ENCODE measurements around the gene NTRK1.

Gene NTRK1

GRCh38 chr1:156858959-156859522 lies 1.6 kb upstream of the NTRK1 start, which contains the start of gene INSRR:
INSRR (minus strand) TSS chr1:156859117; CDS start chr1:156858621, 496 bp downstream.
- DNase-seq, result peak; percentile 44

DNA sequence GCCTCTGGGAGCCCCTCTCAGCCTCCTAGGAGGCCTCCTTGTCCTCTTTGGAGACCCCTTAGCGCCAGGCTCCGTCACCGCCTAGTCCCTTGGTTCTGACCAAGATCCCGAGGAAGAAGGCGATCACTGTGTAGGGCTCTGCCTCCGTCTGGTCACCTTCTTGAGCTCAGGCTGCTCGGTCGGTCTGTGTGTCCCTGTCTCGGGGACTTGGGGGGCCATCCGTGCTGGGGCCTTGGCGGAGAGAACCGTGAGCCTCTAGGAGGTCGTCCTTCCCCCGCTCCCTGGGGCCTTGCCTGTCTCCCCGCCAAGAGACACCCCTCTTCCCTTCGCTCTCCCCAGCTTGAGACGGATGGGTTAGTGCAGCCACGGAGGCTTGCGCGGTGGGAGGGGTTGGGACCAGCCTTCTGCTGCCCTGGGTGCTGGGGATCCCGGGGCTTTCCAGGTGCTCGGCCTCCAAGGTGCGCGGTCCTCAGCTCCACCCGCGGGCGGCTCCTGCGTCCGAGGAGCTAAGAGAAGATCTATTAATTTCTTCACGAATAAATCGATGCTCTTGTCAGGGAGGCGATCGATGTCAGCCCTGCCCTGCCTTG lies 1.0 kb upstream of the NTRK1 start:
- DNase-seq, result no peak

GRCh38 chr1:156860113-156860627 lies 495 bp upstream of the NTRK1 start:
- peak; percentile 72 for DNase-seq

GRCh38 chr1:156862584-156862983 lies 1.9 kb downstream of the NTRK1 start:
- DNase-seq, result no peak

GRCh38 chr1:156862997-156863599 lies 2.4 kb downstream of the NTRK1 start:
- DNase-seq, result no peak

GRCh38 chr1:156863631-156864030 lies 3.0 kb downstream of the NTRK1 start:
- DNase-seq, result no peak

DNA sequence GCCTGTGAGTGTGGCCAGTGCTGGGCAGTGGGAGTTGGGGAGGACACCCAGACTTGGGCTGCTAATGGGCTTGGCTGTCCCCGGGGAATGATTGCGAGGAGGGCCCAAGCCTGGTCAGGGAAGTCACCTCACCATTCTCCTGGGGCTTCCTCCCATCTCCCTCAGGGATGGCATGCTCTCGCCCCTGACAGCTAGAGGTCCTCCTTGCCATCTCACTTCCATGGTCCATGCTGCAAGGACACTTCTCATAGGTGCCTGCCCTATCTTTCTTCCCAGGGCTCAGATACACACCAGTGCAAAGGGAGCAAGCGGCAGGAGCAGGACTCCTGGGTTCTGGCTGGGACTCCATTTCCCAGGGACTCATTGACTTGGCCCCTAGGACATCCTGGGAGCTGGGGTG lies 4.1 kb downstream of the NTRK1 start:
- no peak for DNase-seq

- DNase-seq, result no peak
These were observed 4.6 kb downstream of the NTRK1 start for GRCh38 chr1:156865258-156865657.

GRCh38 chr1:156865865-156866248 lies 5.2 kb downstream of the NTRK1 start:
- no peak for DNase-seq

GRCh38 chr1:156866249-156866909 lies 5.7 kb downstream of the NTRK1 start:
- no peak for DNase-seq

DNA sequence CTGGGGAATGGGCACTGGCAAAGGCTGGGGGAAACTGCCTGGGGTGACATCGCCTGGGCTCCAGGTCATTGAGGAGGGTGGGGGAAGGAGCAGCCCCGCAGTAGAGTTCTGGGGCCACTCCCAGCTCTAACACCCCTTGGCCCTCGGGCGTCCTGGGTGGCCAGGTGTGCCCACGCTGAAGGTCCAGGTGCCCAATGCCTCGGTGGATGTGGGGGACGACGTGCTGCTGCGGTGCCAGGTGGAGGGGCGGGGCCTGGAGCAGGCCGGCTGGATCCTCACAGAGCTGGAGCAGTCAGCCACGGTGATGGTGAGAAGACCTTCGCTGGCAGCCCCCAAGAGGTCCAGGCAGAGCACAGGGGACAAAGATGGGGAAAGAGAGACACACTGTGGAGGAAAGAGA lies 7.7 kb downstream of the NTRK1 start:
- no peak for DNase-seq

DNA sequence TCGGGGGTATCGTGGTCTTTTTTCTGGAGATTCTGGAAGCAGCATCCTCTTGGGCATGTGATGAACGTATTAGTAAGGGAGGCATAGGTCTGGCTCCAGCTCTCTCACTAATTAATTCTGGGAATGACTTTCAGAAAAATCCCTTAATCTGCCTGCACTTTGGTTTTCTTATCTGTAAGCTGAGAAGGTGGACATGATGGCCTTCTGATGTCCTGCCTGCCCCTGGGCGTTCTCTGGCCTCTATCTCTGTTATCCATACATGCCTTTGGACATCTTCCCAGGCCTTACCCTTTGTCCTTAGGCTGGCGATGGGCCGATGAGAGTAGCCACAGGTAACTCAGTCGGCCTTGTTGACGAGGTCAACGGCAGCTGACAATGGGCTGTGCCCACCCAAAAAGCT lies 8.8 kb downstream of the NTRK1 start:
- no peak for DNase-seq

GRCh38 chr1:156873659-156874058 lies 13.0 kb downstream of the NTRK1 start:
- no peak for DNase-seq

- DNase-seq, result no peak
These were observed 13.5 kb downstream of the NTRK1 start for GRCh38 chr1:156874142-156874541.

- no peak for DNase-seq
These were observed 14.1 kb downstream of the NTRK1 start for GRCh38 chr1:156874572-156875340.

- DNase-seq, result no peak
These were observed 14.6 kb downstream of the NTRK1 start for GRCh38 chr1:156875341-156875615.

GRCh38 chr1:156876281-156876680 lies 15.6 kb downstream of the NTRK1 start:
- no peak for DNase-seq

GRCh38 chr1:156877433-156878170 lies 16.9 kb downstream of the NTRK1 start:
- no peak for DNase-seq

GRCh38 chr1:156879876-156880275 lies 19.2 kb downstream of the NTRK1 start:
- no peak for DNase-seq

DNA sequence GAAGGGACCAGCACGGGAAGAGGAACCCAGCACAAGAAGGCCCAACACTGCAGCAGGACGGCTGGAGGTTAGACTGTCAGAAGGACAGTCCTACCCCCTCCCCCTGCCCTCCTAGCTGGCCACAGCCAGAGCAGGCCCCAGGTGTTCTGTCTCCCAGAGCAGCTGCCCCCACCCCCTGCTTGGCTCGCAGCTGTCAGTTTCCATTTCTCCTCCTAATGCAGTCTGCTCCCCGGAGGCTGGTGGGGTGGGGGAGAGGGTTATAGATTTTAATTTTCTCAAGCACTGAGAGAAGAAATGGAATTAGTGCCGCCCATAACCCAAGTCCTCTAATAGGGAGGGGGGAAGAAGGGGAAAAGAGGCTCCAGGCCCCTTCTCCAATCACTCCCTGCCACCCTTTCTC lies 19.8 kb downstream of the NTRK1 start:
- DNase-seq, result no peak

GRCh38 chr1:156881101-156881500 lies 20.4 kb downstream of the NTRK1 start:
- DNase-seq, result no peak

DNA sequence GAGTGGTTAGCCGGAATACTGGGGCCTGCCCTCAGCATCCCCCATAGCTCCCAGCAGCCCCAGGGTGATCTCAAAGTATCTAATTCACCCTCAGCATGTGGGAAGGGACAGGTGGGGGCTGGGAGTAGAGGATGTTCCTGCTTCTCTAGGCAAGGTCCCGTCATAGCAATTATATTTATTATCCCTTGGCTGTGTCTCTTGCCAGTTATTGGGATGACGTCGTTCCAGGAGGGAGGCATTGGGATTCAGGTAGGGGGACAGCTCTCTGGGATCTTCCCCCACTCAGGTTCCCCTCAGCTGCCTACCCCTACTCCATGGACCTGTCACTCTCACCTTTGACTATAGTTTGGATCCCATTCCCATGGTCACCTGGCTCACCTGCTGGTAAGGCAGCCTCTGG lies 21.0 kb downstream of the NTRK1 start:
- DNase-seq, result no peak

DNA sequence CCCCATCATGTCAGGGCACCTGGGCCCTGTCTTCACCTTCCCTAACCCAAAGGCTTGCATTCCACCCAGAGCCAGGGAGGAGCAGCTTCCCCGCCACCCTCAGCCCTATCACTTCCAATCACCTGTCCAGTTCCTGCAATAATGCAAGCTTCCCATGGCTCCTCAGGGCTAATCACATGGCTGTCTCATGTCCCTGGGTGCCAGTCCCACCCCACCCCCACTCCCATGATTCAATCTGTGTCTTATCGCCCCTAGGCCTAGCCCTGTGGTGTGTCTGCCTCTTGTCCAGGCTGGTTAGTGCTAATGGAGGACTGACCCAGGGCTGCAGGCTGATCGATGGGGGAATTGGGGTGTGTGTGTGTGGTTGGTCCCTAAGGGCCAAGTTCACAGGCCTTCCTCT lies 21.9 kb downstream of the NTRK1 start:
- no peak for DNase-seq

Measured in right hindlimb (tissue), 1 donor.